Measurements from ENCODE around the gene ITSN2. TPM values are rescaled to one million over a fixed set of nuclear protein-coding genes. Genes with fewer than 3 reads are reported as not detected.

Gene ITSN2
- polyA plus RNA-seq, 1 experiment, result 16.3 TPM

DNA sequence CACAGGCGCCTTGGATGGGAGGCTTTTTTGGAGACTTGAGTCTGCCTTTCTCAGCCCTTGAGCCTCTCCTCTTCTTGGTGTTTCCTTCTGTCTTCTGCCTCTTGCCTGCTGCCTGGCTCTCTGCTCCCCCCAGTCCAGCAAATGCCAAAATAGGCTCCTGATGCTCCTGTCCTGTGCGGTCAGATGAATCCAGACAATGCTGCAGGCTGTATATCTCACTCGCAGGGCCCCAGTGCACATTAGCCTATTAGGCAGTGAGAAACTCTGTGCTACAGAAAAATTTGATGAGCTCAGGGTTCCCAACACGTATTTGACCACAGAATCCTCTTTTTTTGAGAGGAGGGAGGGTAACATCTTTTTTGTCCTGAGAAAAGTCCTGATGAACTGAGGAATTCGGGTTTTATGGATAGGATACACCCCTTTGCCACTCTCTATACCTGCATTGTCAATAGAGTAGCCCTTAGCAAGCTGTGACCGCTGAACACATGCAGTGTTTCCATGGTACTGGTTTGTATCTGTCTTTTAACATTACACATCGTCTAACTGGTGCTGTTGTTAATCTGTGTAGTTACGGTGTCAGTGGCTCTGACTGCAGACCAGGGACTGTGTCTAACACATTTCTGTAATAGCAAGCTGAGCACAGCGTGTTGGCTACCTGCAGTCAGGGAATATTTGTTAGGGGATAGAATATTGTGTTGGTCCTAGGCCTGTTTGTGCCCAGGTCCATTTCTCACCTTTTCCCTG, 134.7 kb downstream of the ITSN2 start:
- CTCF ChIA-PET, result no interaction called here
- H3K4me3 ChIP-seq (ENCODE audit: low read depth, low read length), result no peak overlapping the region
- H3K27me3 ChIP-seq (ENCODE audit: control insufficient read depth, insufficient read depth, low read length), result no peaks in the 10 kb centered on the region
- no peaks in the 10 kb centered on the region; the same call in 1 of the 2 replicates for H3K36me3 ChIP-seq (ENCODE audit: control insufficient read depth, insufficient read depth, low read length)
- TF ChIP-seq, protein P1, sequence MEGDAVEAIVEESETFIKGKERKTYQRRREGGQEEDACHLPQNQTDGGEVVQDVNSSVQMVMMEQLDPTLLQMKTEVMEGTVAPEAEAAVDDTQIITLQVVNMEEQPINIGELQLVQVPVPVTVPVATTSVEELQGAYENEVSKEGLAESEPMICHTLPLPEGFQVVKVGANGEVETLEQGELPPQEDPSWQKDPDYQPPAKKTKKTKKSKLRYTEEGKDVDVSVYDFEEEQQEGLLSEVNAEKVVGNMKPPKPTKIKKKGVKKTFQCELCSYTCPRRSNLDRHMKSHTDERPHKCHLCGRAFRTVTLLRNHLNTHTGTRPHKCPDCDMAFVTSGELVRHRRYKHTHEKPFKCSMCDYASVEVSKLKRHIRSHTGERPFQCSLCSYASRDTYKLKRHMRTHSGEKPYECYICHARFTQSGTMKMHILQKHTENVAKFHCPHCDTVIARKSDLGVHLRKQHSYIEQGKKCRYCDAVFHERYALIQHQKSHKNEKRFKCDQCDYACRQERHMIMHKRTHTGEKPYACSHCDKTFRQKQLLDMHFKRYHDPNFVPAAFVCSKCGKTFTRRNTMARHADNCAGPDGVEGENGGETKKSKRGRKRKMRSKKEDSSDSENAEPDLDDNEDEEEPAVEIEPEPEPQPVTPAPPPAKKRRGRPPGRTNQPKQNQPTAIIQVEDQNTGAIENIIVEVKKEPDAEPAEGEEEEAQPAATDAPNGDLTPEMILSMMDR (IDR thresholded peaks at IDR 0.05; ENCODE audit: insufficient read depth, low read depth, low read length), result no peak
- POLR2A ChIA-PET, result no interaction called here
- DNase-seq (ENCODE audit: low read depth), result no peak

DNA sequence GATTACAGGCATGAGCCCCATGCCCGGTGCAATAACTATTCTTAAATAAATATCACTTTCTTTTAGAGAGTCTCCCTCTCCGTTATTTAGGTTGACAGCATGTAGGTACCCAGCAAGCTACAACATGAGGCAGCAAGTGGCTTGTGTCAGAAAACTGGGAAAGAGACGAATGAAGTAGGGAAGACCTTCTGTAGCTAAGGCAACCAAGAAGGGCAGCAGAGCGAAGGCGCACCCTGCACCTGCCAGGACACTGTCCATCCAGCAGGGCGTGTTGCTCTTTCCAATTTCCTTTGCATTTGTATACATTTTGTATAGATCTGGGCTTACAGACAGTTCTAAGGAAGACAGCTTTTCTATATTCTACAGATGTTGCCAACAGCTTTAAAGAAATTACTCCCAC, 137.4 kb downstream of the ITSN2 start:
- TF ChIP-seq, protein P1 (IDR thresholded peaks at IDR 0.05; ENCODE audit: insufficient read depth, low read depth, low read length), result no peak
- no peaks in the 10 kb centered on the region; the same call in 1 of the 2 replicates for H3K36me3 ChIP-seq (ENCODE audit: control insufficient read depth, insufficient read depth, low read length)
- no peak overlapping the region for H3K4me3 ChIP-seq (ENCODE audit: low read depth, low read length)
- no peaks in the 10 kb centered on the region for H3K27me3 ChIP-seq (ENCODE audit: control insufficient read depth, insufficient read depth, low read length)
- ChIA-PET CTCF (interaction anchor here (1.6 kb wide), 1 partner anchor 10 kb away, joined by 3 read pairs; no protein-coding TSS in a partner anchor), POLR2A (no interaction called here)
- no peak for DNase-seq (ENCODE audit: low read depth)

DNA sequence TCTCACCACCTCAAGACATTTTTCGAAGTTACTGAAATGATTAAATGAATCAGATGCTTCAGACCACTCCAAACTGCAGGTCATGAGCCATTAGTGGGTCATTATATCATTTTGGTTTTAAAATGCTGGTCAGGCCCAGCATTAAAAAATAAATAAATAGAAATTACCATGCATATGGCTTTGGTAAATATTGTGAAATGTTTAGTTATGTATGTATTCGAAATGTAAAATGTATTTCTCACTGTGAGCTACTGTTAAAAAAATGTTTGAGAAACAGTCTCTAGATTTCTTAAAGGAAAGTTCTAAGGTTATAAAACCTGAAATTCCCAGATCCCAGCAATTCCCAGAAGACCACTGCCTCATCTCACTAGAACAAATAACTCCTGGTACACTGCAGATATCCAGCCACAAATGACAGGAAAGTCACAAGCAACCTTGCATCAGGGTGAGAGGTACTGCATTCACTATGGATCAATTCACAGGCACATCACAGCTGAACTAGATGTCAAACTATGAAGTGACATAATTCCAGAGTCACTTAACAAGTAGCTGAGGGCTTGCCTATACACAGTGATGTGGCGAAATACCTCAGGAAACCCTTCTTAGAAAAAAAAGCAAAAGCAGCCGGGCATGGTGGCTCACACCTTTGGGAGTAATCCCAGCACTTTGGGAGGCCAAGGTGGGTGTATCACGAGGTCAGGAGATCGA, 138.8 kb downstream of the ITSN2 start:
- Histone ChIP-seq H3K27me3 (ENCODE audit: control insufficient read depth, insufficient read depth, low read length) (no peaks in the 10 kb centered on the region), H3K4me3 (ENCODE audit: low read depth, low read length) (no peak overlapping the region), H3K36me3 (ENCODE audit: control insufficient read depth, insufficient read depth, low read length) (no peaks in the 10 kb centered on the region; the same call in 1 of the 2 replicates)
- CTCF ChIA-PET, result interaction anchor here (1.2 to 1.6 kb wide), 2 partner anchors 8 to 12 kb away, joined by 3 read pairs; no protein-coding TSS in a partner anchor
- no peak for DNase-seq (ENCODE audit: low read depth)
- POLR2A ChIA-PET, result no interaction called here
- TF ChIP-seq, protein P1 (IDR thresholded peaks at IDR 0.05; ENCODE audit: insufficient read depth, low read depth, low read length), result no peak

DNA sequence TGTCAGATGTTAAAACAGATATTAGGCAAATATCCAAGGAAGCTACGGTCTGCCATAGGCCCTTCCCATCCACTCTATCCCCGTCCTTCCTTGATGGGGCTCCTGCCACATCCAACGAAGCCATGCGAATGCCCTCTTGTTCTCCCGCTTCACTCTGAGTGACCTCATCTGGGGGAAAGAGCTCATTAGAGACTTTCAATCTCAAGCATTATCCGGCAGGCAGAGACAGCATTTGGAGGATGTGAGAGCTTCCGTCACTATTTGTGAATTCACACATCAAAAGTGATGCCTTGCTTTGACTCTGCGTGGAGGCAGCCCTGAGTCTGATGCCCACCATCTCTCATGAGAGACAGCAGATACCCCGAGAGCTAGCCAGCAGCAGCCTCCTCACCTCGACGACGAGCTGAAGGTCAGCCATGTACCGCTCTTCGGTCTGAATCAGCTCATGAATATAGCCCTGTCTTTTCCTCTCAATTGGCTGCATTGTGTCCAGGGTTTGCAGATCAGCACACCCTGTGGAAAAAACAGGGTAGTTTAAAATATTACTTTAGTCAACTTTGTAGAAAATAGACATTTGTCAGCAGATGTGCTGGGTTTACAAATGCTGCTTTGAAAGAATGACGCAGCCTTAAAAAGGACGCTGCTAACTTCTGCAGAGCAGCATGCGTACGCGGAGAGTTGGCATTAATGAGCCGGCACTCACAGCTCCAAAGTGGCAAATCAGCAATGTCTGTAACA, 139.6 kb downstream of the ITSN2 start:
- TF ChIP-seq, protein P1 (IDR thresholded peaks at IDR 0.05; ENCODE audit: insufficient read depth, low read depth, low read length), result no peak
- ChIA-PET POLR2A (no interaction called here), CTCF (interaction anchor here (0.8 to 1.2 kb wide), 2 partner anchors 8 to 9 kb away, joined by 3 read pairs; no protein-coding TSS in a partner anchor)
- no peak overlapping the region for H3K4me3 ChIP-seq (ENCODE audit: low read depth, low read length)
- H3K36me3 ChIP-seq (ENCODE audit: control insufficient read depth, insufficient read depth, low read length), result no peaks in the 10 kb centered on the region; the same call in none of the 2 replicates
- DNase-seq (ENCODE audit: low read depth), result no peak
- no peaks in the 10 kb centered on the region for H3K27me3 ChIP-seq (ENCODE audit: control insufficient read depth, insufficient read depth, low read length)

DNA sequence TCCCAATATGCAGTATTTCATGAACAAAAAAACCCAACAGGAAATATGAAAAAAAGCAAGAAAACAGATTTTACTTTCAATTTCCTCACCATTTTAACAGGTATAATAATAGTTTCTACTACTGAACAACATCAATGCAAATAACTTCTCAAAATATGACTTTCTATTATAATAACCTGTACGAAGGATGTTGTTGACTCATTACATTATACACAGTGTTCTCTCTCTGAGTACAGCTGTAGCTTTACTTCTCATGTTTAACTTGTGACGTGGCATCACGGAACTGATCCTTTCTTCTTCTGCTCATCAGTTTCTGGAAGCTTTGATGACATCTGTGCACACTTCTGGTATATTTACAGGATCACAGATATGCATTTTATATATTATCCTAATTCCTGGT, 145.5 kb downstream of the ITSN2 start:
- DNase-seq (ENCODE audit: low read depth), result no peak
- ChIA-PET CTCF (interaction anchor here (2.2 kb wide), 1 partner anchor 8 kb away, joined by 7 read pairs; no protein-coding TSS in a partner anchor), POLR2A (no interaction called here)
- TF ChIP-seq, protein P1 (IDR thresholded peaks at IDR 0.05; ENCODE audit: insufficient read depth, low read depth, low read length), result no peak
- Histone ChIP-seq H3K27me3 (ENCODE audit: control insufficient read depth, insufficient read depth, low read length) (no peaks in the 10 kb centered on the region), H3K36me3 (ENCODE audit: control insufficient read depth, insufficient read depth, low read length) (peaks cover 3% of the 10 kb centered on the region), H3K4me3 (ENCODE audit: low read depth, low read length) (no peak overlapping the region)

Measured in BJ (cell line).